Stimulated activated CD4-positive, alpha-beta T cell treated with anti-CD3 and anti-CD28 coated beads, Interleukin-12 subunit alpha, Interleukin-12 subunit beta, amount 100 ng/mL, for 4 hours (primary cell): ENCODE results near the gene CCDC134.
"Not testable (repeated sequence)": the region's sequence is repeated elsewhere in the genome, so short reads cannot be mapped to it uniquely, and the experiment has no call there.

Experiments used
- DNase-seq: peaks from one replicate; pipeline ENCODE4 v3.0.0-alpha.2; 2020

CCDC134 gene

GRCh38 chr22:41826430-41827383 lies 26.2 kb downstream of the CCDC134 start:
- no peak for DNase-seq

GRCh38 chr22:41827671-41828070 lies 27.2 kb downstream of the CCDC134 start:
- no peak for DNase-seq

- no peak for DNase-seq
Observed at GRCh38 chr22:41828516-41828915, 28.0 kb downstream of the CCDC134 start.

- no peak for DNase-seq
Observed at GRCh38 chr22:41830174-41830573, 29.7 kb downstream of the CCDC134 start.

- DNase-seq = no peak
Observed at GRCh38 chr22:41831383-41831782, 30.9 kb downstream of the CCDC134 start.

- DNase-seq = no peak
Observed at GRCh38 chr22:41831828-41832552, 31.5 kb downstream of the CCDC134 start.

- peak; percentile 98 for DNase-seq
Observed at GRCh38 chr22:41832553-41833368, 32.3 kb downstream of the CCDC134 start, which contains the start of gene SREBF2. TSS of gene SREBF2 (plus strand) at chr22:41833105. CDS start at chr22:41833271, 166 bp downstream.

- DNase-seq = peak; percentile 39
Observed at GRCh38 chr22:41833369-41834004, 33.0 kb downstream of the CCDC134 start.

GRCh38 chr22:41834005-41834944 lies 33.8 kb downstream of the CCDC134 start:
- no peak for DNase-seq

- DNase-seq = not testable (repeated sequence)
Observed at GRCh38 chr22:41835462-41835861, 35.0 kb downstream of the CCDC134 start.

- DNase-seq = no peak
Observed at GRCh38 chr22:41836551-41836950, 36.1 kb downstream of the CCDC134 start.

- DNase-seq = no peak
Observed at GRCh38 chr22:41838842-41839618, 38.6 kb downstream of the CCDC134 start.

GRCh38 chr22:41840216-41840615 lies 39.7 kb downstream of the CCDC134 start:
- DNase-seq = no peak

GRCh38 chr22:41841085-41841712 lies 40.7 kb downstream of the CCDC134 start:
- no peak for DNase-seq

- no peak for DNase-seq
Observed at GRCh38 chr22:41842996-41843970, 42.8 kb downstream of the CCDC134 start.

- no peak for DNase-seq
Observed at GRCh38 chr22:41844036-41844435, 43.6 kb downstream of the CCDC134 start.

- DNase-seq = no peak
Observed at GRCh38 chr22:41844513-41844912, 44.0 kb downstream of the CCDC134 start.
